Neural progenitor cell (in vitro differentiated cells): Measurements from ENCODE around the gene CPLX1. TPM values are rescaled to one million over a fixed set of nuclear protein-coding genes. Genes with fewer than 3 reads are reported as not detected.

Experiments used
- DNase-seq: peaks from one replicate; pipeline ENCODE4 v3.0.0-alpha.2; 2016; ENCODE audit warnings: low spot score
- H2AFZ ChIP-seq: fragments of 200-600 bp; sonication (generic); replicated peaks from 2 replicates; pipeline ENCODE4 v1.6.1; 2016; ENCODE audit warnings: antibody characterized with exemption
- H3F3A ChIP-seq: fragments of 200-600 bp; sonication (generic); 2 replicates; pipeline ENCODE4 v1.6.1; 2016; ENCODE audit warnings: antibody characterized with exemption, low read depth
- H3K27ac ChIP-seq: fragments of 200-600 bp; sonication (generic); 2 replicates; pipeline ENCODE4 v1.5.1; 2016; ENCODE audit warnings: mild to moderate bottlenecking
- H3K27me3 ChIP-seq: fragments of 200-600 bp; sonication (generic); 2 replicates; pipeline ENCODE4 v1.6.1; 2016; ENCODE audit warnings: mild to moderate bottlenecking, moderate library complexity
- H3K36me3 ChIP-seq: fragments of 200-600 bp; sonication (generic); 2 replicates; pipeline ENCODE4 v1.5.1; 2016
- H3K4me1 ChIP-seq: fragments of 200-600 bp; sonication (generic); 2 replicates; pipeline ENCODE4 v1.6.1; 2016; ENCODE audit warnings: mixed run types
- H3K4me2 ChIP-seq: fragments of 200-600 bp; sonication (generic); 2 replicates; pipeline ENCODE4 v1.6.1; 2016
- H3K4me3 ChIP-seq: fragments of 200-600 bp; sonication (generic); 2 replicates; pipeline ENCODE4 v1.5.1; 2016
- H3K79me2 ChIP-seq: fragments of 200-600 bp; sonication (generic); 2 replicates; pipeline ENCODE4 v1.6.1; 2016; ENCODE audit warnings: low read depth
- H3K9ac ChIP-seq: fragments of 200-600 bp; sonication (generic); 2 replicates; pipeline ENCODE4 v1.6.1; 2016
- H3K9me3 ChIP-seq: fragments of 200-600 bp; sonication (generic); 2 replicates; pipeline ENCODE4 v1.5.1; 2016; ENCODE audit warnings: low read depth
- H4K20me1 ChIP-seq: fragments of 200-600 bp; sonication (generic); 2 replicates; pipeline ENCODE4 v1.6.1; 2016; ENCODE audit warnings: low read depth
- H3K27ac Mint-ChIP-seq: 3 replicates; pipeline ENCODE4 v1.8.0; 2021; ENCODE audit warnings: mixed read lengths
- H3K27me3 Mint-ChIP-seq: 2 replicates; pipeline ENCODE4 v1.8.0; 2022; ENCODE audit warnings: low read depth, mild to moderate bottlenecking, inconsistent platforms, moderate library complexity, mixed read lengths; ENCODE audit not compliant: insufficient read depth
- H3K36me3 Mint-ChIP-seq: 3 replicates; pipeline ENCODE4 v1.8.0; 2021; ENCODE audit warnings: mixed read lengths
- H3K4me1 Mint-ChIP-seq: 3 replicates; pipeline ENCODE4 v1.8.0; 2021; ENCODE audit warnings: mixed read lengths
- H3K4me3 Mint-ChIP-seq: 3 replicates; pipeline ENCODE4 v1.8.0; 2021; ENCODE audit warnings: mild to moderate bottlenecking, moderate library complexity, mixed read lengths
- H3K9me3 Mint-ChIP-seq: 3 replicates; pipeline ENCODE4 v1.8.0; 2020; ENCODE audit warnings: mixed read lengths
- EZH2 ChIP-seq: fragments of 200-600 bp; sonication (generic); IDR thresholded peaks from 2 replicates; pipeline ENCODE4 v1.6.1; 2017; ENCODE audit warnings: antibody characterized with exemption, mild to moderate bottlenecking, moderate library complexity
- EZH2phosphoT487 ChIP-seq: fragments of 200-600 bp; sonication (generic); IDR thresholded peaks from 2 replicates; pipeline ENCODE4 v1.6.1; 2017; ENCODE audit warnings: antibody characterized with exemption
- total RNA-seq: library from RNA; depleted of rRNA; stranded (reverse); fragments of >200 nt; gene quantifications from 2 replicates; pipeline ENCODE4 v1.2.3, GENCODE V29; 2015; ENCODE audit warnings: low replicate concordance
- TF ChIP-seq, protein P1 (sequence below): fragments of 200-600 bp; sonication (generic); IDR thresholded peaks from 2 replicates; pipeline ENCODE4 v1.5.1; 2017; ENCODE audit warnings: antibody characterized with exemption, mild to moderate bottlenecking

CPLX1 gene
- total RNA-seq, 1 donor from 2014 or later: not detected

DNA sequence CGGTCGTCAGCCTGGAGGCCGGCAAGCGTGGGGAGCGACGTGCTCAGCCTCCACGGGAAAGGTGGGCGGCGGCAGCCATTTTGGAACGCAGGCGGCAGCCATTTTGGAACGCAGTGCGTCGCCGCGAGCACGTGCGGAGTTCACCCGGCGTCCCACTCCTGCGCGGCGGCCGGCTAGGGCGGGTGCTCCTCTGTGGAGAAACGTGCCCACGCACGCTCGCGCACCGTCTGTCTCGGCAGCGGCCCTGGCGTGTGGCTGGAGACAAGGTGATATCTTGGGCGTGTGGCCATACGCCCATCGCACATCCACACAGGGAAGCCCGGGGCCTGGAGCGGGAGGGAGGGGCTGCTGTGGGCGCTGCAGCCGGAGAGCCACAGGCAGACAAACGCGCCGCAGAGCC, 21.1 kb downstream of the CPLX1 start:
- no peak overlapping the region for H2AFZ ChIP-seq
- no peaks in the 10 kb centered on the region for H3K27me3 Mint-ChIP-seq
- H3K79me2 ChIP-seq: no peaks in the 10 kb centered on the region
- H3K4me3 ChIP-seq: no peak overlapping the region
- no peak overlapping the region for H3K4me3 Mint-ChIP-seq
- H3K4me1 Mint-ChIP-seq: no peaks in the 10 kb centered on the region
- H3K9me3 ChIP-seq: no peaks in the 10 kb centered on the region
- no peak overlapping the region for H3K9ac ChIP-seq
- no peak overlapping the region for H3K27ac ChIP-seq
- no peaks in the 10 kb centered on the region for H3K4me1 ChIP-seq
- H3K36me3 ChIP-seq: no peaks in the 10 kb centered on the region
- no peak overlapping the region for H3K27ac Mint-ChIP-seq
- DNase-seq: no peak
- no peaks in the 10 kb centered on the region for H3K36me3 Mint-ChIP-seq
- peaks cover 54% of the 10 kb centered on the region for H3K27me3 ChIP-seq
- H3F3A ChIP-seq: no peaks in the 10 kb centered on the region
- no peaks in the 10 kb centered on the region for H4K20me1 ChIP-seq
- TF ChIP-seq EZH2 (no peak), EZH2phosphoT487 (no peak)
- TF ChIP-seq, protein P1, sequence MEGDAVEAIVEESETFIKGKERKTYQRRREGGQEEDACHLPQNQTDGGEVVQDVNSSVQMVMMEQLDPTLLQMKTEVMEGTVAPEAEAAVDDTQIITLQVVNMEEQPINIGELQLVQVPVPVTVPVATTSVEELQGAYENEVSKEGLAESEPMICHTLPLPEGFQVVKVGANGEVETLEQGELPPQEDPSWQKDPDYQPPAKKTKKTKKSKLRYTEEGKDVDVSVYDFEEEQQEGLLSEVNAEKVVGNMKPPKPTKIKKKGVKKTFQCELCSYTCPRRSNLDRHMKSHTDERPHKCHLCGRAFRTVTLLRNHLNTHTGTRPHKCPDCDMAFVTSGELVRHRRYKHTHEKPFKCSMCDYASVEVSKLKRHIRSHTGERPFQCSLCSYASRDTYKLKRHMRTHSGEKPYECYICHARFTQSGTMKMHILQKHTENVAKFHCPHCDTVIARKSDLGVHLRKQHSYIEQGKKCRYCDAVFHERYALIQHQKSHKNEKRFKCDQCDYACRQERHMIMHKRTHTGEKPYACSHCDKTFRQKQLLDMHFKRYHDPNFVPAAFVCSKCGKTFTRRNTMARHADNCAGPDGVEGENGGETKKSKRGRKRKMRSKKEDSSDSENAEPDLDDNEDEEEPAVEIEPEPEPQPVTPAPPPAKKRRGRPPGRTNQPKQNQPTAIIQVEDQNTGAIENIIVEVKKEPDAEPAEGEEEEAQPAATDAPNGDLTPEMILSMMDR: no peak
- H3K4me2 ChIP-seq: no peak overlapping the region
- H3K9me3 Mint-ChIP-seq: peaks cover 2% of the 10 kb centered on the region

DNA sequence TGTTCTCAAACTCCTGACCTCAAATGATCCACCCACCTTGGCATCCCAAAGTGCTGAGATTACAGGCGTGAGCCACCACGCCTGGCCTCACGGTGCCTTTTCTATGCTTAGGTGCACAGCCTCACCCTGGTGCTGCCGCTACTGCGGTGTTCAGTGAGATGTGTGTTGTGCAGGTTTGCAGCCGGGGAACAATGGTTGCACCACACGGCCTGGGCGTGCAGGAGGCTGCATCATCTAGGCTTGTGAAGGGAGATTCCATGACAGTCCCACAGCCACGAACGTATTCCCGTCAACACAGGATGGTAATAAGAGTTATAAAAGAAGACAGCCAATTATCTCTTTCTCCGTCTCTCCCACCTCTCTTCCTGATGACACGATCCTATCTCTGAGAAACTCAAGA, 22.0 kb downstream of the CPLX1 start:
- Histone ChIP-seq H3K27me3 (peaks cover 49% of the 10 kb centered on the region), H3K79me2 (no peaks in the 10 kb centered on the region), H2AFZ (no peak overlapping the region), H3K4me3 (no peak overlapping the region), H3K4me2 (no peak overlapping the region), H3K9ac (no peak overlapping the region), H3F3A (no peaks in the 10 kb centered on the region), H3K4me1 (no peaks in the 10 kb centered on the region), H3K36me3 (no peaks in the 10 kb centered on the region), H3K9me3 (no peaks in the 10 kb centered on the region), H3K27ac (no peak overlapping the region), H4K20me1 (no peaks in the 10 kb centered on the region)
- H3K4me1 Mint-ChIP-seq: no peaks in the 10 kb centered on the region
- H3K9me3 Mint-ChIP-seq: peaks cover 2% of the 10 kb centered on the region
- H3K27ac Mint-ChIP-seq: no peak overlapping the region
- H3K27me3 Mint-ChIP-seq: peaks cover 2% of the 10 kb centered on the region
- TF ChIP-seq EZH2 (no peak), EZH2phosphoT487 (no peak)
- TF ChIP-seq, protein P1: no peak
- H3K36me3 Mint-ChIP-seq: no peaks in the 10 kb centered on the region
- no peak for DNase-seq
- H3K4me3 Mint-ChIP-seq: no peak overlapping the region

DNA sequence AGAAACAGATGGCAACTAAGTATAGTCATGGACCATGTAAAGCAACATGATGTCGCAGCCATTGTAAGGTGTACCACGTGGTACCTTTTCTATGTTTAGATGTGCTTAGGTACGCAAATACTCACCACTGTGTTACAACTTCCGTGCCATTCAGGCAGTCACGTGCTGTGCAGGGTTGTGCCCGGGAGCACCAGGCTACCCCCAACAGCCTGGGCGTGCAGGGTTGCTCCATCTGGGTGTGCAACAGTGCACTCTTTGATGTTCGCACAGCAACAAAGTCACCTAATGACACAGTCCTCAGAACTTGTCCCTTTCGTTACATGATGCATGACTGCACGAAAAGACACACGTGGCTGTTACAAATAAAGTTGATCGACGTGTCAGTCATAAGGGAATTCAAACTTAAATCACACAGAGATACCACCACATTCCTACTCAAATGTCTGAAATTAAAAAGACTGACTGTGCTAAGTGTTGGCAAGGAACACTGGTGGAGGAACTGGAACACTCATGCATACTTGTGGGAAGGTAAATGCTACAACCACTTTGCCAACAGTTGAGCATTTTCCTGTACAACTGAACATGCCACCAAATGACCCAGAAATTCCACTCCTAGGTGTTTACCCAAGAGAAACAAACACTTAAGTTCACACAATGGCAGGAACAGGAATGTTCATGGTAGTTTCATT, 24.3 kb downstream of the CPLX1 start:
- Mint-ChIP-seq H3K27me3 (peaks cover 11% of the 10 kb centered on the region), H3K9me3 (no peaks in the 10 kb centered on the region), H3K36me3 (no peaks in the 10 kb centered on the region), H3K27ac (no peak overlapping the region), H3K4me1 (no peaks in the 10 kb centered on the region), H3K4me3 (no peak overlapping the region)
- Histone ChIP-seq H3K27ac (no peak overlapping the region), H3K4me1 (no peaks in the 10 kb centered on the region), H3F3A (no peaks in the 10 kb centered on the region), H3K4me3 (no peak overlapping the region), H3K79me2 (no peaks in the 10 kb centered on the region), H2AFZ (no peak overlapping the region), H3K27me3 (peaks cover 50% of the 10 kb centered on the region), H3K4me2 (no peak overlapping the region), H3K9ac (no peak overlapping the region), H3K9me3 (no peaks in the 10 kb centered on the region), H4K20me1 (no peaks in the 10 kb centered on the region), H3K36me3 (no peaks in the 10 kb centered on the region)
- no peak for TF ChIP-seq EZH2phosphoT487
- TF ChIP-seq EZH2: no peak
- TF ChIP-seq, protein P1: no peak
- DNase-seq: no peak
